ENCODE measurements around the gene CACNA2D1. TPM values are rescaled to one million over a fixed set of nuclear protein-coding genes. Genes with fewer than 3 reads are reported as not detected.

CACNA2D1 gene
- total and polyA plus RNA-seq, 9 of the 15 experiments (the other 6 are each of a cell fraction or from before 2014, with no cell fraction given) = 0.49 TPM; not detected in 8

DNA sequence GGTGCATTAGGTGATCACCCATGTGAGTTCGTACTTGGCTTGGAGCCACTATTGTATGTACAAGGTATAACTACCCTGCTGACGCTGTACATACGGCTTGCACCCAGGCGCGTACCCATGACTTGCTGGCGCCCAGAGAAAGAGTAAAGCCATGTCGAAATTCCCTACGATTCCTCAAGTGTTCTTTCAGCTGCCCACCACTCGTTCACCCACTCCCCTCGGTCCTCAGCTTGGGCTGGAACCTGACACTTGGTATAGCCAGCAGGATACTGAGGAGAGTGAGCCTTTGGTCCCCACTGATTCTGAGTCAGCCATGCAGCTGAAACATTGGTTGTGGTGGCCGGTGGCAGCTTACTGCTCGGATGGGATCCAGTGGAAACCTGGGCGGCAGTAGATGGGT is 241.5 kb downstream of the CACNA2D1 start:
- Histone ChIP-seq H3K27me3 (ENCODE audit: control insufficient read depth in 2 of 2, insufficient read depth in 2 of 2, low read length in 2 of 2) (no peaks in the 10 kb centered on the region), H3K4me3 (no peak overlapping the region), H3K4me2 (ENCODE audit: insufficient read depth, low read length) (no peak overlapping the region), H3K79me2 (ENCODE audit: control insufficient read depth, insufficient read depth, low read length) (no peaks in the 10 kb centered on the region), H3K9ac (ENCODE audit: insufficient read depth in 1 of 2, low read depth in 2 of 2, low read length in 2 of 2) (no peak overlapping the region), H3K27ac (ENCODE audit: extremely low read depth, low read depth, low read length) (no peak overlapping the region), H2AFZ (ENCODE audit: low read depth, low read length) (no peak overlapping the region), H3K9me3 (replicated peaks; ENCODE audit: control insufficient read depth, insufficient read depth, low read depth, low read length) (no peaks in the 10 kb centered on the region; the same call in none of the 2 replicates), H3K36me3 (ENCODE audit: control insufficient read depth, insufficient read depth, low read length) (no peaks in the 10 kb centered on the region), H4K20me1 (replicated peaks; ENCODE audit: control insufficient read depth, insufficient read depth, low read length) (no peaks in the 10 kb centered on the region), H3K9me1 (ENCODE audit: control insufficient read depth, insufficient read depth, low read length) (no peaks in the 10 kb centered on the region), H3K4me1 (replicated peaks in 1 of 2; ENCODE audit: control insufficient read depth in 2 of 2, insufficient read depth in 2 of 2, low read length in 2 of 2) (no peaks in the 10 kb centered on the region)
- TF ChIP-seq ZKSCAN1 (IDR thresholded peaks at IDR 0.05; ENCODE audit: low read depth, low read length) (no peak), KDM4B (IDR thresholded peaks at IDR 0.05; ENCODE audit: borderline replicate concordance in 2 of 2, low read depth in 1 of 2) (no peak), ZNF79 (CRISPR knock-in tag; IDR thresholded peaks at IDR 0.05; ENCODE audit: low read depth) (no peak), ZBTB2 (IDR thresholded peaks at IDR 0.05) (no peak), RB1 (IDR thresholded peaks at IDR 0.05; ENCODE audit: low read depth) (no peak), JUNB (CRISPR knock-in tag; conservative IDR thresholded peaks at IDR 0.05) (no peak)
- TF ChIP-seq, protein P1, sequence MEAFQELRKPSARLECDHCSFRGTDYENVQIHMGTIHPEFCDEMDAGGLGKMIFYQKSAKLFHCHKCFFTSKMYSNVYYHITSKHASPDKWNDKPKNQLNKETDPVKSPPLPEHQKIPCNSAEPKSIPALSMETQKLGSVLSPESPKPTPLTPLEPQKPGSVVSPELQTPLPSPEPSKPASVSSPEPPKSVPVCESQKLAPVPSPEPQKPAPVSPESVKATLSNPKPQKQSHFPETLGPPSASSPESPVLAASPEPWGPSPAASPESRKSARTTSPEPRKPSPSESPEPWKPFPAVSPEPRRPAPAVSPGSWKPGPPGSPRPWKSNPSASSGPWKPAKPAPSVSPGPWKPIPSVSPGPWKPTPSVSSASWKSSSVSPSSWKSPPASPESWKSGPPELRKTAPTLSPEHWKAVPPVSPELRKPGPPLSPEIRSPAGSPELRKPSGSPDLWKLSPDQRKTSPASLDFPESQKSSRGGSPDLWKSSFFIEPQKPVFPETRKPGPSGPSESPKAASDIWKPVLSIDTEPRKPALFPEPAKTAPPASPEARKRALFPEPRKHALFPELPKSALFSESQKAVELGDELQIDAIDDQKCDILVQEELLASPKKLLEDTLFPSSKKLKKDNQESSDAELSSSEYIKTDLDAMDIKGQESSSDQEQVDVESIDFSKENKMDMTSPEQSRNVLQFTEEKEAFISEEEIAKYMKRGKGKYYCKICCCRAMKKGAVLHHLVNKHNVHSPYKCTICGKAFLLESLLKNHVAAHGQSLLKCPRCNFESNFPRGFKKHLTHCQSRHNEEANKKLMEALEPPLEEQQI (IDR thresholded peaks at IDR 0.05) = no peak
- ChIA-PET POLR2A (interaction anchor here (0.7 kb wide), 1 partner anchor 26 kb away, joined by 3 read pairs; no protein-coding TSS in a partner anchor), CTCF (ENCODE audit: low intra/inter-chr PET ratio) (no interaction called here)
- ATAC-seq (no peak), FAIRE-seq (no peak), DNase-seq (ENCODE audit: extremely low read depth in 1 of 4, low spot score in 3 of 4) (no peak)
- in situ Hi-C loops (cut with MboI) (no loop called here), intact Hi-C loops (cut with micrococcal nuclease) (no loop called here)
- no TSS peak for BruUV-seq (replicated peaks)
- 2% methylated on average over 13 of the region's 13 CpGs for WGBS (ENCODE audit: insufficient coverage, low coverage, missing lambda C conversion rate)

Data from K562 (cell line).